HG02943 (cell line): Measurements from ENCODE around the gene RPP40.

Source experiments
- ATAC-seq: cut with Tn5 transposase; IDR thresholded peaks from one replicate; pipeline ENCODE4 v1.9.1; 2021; ENCODE audit warnings: mild to moderate bottlenecking, low read depth, moderate library complexity; ENCODE audit not compliant: unreplicated experiment

RPP40 gene

DNA sequence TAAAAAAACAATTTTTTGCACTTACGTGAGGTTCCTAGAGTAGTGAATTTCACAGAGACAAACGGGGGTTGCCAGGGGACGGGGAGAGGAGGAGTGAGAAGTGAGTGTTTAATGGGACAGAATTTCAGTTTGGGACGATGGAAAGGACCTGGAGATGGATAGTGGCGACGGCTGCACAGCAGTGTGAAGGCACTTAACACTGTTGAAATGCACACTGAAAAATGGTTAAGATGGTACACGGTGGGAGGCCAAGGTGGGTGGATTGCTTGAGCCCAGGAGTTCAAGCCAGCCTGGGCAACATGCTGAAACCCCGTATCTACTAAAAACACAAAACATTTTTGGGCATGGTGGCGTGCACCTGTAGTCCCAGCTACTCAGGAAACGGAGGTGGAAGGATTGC, 31.4 kb downstream of the RPP40 start:
- no peak for ATAC-seq

DNA sequence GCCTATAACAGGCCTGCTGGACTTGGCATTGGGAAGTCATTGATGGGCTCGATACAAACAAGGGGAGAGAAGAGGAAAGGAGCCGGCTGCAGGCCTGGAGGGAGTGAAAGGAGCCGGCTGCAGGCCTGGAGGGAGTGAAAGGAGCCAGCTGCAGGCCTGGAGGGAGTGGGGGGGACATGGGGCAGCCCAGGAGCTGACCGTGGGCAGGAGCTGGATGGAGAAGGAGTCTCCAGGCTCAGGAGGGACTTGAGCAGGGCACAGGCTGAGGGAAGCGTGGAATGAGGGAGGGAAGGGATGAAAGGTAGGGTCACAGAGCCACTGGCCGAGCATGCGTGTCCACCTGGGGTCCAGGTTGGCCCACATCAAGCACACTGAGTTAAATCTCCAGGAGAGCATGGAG, 32.0 kb downstream of the RPP40 start:
- no peak for ATAC-seq

DNA sequence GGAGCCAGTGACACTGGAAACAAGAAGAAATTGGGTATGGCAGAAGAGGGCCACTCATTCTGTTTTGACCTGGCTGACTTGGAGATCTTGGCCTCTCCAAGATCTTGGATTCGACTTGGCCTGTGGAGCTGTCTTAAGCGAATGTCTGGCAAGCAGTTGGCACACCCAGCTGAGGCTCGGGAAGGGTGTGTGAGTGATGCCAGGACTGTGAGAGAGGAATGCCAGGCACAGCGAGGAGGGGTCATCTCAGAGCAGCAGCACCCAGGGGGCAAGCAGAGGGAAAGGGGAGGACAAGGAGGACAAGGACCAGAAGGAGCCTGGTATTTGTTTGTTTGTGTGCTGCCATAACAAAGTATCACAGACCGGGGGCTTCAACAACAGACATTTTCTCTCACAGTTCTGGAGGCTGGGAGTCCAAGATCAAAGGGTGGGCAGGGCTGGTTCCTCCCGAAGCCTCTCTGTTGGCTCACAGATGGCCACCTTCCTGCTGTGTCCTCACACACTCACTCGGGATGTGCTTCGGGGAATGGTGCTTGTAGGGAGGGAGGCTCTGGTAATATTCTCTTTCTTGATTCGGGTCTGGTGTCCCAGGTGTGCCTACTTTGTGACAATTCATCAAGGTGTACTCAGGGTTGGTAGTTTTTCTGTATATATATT, 33.0 kb downstream of the RPP40 start:
- no peak for ATAC-seq

DNA sequence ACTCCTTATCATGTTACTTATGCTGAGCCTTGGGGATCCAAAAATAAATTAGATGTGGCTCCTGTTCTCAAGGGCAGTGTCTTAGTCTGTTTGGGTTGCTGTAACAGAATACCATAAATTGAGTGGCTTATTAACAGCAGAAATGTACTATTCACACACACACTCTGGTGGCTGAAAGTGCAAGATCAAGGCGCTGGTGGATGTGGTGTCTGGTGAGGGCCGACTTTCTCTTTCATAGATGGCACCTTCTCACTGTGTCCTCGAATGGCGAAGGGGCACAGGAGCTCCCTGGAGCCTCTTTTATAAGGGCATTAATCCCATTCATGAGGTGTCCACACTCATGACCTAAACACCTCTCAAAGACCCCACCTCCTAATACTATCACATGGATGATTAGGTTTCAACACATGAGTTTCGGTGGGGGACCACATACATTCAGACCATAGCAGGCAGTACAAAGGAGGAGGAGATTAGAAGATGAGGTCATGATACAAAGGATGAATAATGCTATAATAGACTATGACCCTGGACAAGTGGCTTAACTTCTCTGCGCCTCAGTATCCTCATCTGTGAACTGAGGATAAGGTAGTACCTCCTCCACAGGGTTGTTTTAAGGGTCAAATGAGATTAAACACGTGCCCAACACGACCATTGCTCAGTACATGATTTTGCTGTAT, 34.1 kb downstream of the RPP40 start:
- no peak for ATAC-seq

DNA sequence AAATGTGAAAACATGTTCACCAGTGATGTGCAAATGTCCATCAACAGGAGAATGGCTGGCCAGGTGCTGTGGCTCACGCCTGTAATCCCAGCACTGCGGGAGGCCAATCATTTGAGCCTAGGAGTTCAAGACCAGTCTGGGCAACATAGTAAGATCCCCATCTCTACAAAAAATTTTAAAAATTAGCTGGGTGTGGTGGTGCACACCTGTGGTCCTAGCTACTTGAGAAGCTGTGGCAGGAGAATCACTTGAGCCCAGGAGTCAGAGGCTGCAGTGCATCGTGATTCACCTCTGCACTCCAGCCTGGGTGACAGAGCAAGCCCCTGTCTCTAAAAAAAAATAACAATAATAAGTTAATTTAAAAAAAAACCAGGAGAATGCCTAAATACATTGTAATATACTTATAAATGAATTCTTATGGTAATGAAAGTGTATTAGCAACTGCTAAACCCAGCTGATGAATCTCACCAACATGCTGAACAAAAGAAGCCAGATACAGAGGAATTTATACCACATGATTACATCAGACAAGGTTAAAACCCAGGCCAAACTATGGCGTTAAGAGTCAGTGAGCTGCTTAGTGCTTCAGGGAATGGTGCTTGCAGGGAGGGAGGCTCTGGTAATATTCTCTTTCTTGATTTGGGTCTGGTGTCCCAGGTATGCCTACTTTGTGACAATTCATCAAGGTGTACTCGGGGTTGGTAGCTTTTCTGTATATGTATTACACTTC, 36.4 kb downstream of the RPP40 start:
- no peak for ATAC-seq

DNA sequence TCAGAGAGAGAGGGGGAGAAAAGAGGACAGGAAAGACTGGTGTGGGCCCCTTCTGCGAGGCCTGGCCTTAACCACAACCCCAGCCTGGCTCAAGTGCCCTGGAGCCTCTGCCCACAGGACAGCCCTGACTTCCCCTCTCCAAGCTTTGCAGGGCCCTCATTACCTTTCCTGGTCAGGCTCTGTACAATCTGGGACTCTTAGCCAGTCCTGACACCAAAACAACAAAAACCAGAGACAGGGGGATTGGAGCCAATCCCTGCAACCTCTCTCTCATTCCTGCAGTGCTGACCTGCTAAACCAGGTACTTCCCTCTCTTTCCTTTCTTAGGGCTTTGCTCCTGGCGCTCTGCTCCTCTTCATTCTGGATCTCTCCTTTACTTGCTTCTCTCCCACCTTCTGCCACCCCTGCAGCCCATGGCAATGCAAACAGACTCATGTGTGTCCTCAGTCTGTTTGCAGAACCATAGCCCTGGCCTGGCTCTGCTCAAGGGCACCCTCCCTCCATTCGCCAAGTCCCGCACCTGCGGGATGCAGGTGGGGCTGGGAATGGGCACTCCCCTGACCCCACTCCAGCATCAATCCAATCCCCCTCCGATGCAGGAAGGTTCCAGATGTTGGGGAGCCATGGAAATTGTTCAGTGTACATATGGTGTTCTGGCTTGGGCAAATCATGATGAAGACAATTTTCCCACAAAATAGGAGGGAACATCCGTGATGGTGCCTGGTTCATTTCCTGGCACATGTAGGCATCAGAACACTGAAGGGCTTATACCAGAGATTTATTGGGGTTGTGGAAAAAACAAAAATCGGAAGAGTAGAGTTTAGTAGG, 38.1 kb downstream of the RPP40 start:
- no peak for ATAC-seq

DNA sequence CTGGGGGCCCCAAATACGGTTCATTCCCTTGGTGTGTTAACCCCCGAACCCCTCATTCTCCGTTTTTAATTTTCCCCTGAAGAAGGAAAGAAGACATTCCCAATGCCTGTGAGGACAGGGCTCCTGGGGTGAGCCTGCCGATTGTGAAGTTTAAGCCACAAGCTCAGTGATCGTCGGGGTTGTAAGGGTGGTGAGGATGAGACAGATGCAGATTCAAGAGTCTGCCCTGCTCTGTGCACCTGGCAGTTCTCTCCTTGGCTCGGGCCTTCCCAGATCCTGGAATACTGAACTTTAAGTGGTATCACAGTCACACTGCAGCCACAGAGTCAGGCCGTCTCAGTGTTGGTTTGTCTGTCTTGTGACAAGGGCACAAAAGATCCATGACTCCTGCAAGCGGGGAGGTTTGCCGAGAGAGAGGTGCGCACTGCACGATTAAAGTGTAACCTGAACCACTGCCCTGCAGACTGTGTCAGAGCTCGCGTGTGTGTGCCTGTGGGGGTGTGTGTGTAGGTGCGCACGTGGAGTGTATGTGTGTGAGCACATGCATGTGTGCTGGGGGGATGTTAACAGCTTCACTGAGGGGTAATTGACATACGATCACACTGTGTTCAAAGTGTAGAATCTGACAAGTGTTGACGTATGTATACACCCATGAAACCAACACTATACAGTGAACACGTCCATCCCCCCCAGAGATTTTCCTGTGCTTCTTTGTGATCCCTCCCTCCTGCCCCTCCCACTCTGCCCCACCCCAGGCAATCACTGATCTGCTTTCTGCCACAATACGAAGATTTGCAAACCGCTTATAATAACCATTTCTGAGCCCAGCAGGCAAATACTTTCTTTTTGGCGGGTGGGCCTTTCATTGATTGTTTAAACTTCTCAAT, 38.9 kb downstream of the RPP40 start:
- ATAC-seq = no peak

DNA sequence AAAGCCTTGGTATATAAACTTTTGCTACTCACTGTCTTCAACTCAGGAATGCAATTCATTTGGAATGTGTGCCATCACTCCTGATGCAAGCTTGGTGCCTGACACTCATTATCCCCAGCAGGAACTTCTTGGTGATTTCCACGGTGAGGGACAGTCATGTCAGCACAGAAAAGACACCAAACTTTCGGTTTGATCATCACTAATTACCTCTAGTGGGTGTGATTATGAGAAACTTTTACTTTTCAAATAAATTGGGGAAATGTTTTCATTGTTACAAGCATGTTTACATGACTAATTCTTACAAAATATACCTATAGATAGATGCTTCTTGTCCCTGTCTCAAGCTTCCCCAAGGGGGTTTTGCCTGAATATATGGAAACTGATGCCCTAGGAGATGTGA, 40.9 kb downstream of the RPP40 start:
- no peak for ATAC-seq

DNA sequence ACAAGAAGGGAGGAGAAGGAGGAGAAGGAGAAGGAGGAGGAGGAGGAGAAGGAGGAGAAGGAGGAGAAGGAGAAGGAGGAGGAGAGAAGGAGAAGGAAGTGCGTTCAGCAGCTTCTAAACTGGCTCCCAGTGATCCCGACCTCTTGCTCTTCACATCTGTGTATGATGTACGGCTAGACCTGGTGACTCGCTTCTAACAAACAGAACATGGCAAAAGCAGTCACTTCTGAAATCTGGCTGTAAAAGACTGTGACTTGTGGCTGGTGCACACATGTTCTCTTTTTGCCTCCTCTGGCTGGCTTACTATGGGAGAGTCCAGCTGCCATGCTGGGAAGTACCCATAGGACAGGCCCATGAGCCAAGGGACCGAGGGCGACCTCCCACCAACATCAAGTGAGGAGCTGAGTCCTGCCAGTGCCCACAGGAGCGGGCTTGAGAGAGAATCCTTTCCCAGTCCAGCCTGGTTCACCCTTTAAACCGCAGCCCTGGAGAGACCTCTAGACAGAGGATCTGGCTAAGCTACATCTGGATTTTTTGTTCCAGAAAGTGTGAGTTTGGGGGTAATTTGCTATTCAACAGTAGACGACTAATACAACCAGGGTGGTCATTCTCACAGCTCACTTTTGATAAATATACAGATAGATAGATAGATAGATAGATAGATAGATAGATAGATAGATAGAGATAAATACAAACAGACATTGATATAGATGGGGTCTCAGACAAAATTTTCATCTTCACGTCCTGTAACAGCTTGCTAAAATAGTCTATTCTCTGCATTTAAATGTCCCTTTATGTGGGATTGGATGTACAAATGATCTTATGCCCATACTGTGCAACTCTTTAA, 42.3 kb downstream of the RPP40 start:
- ATAC-seq = no peak

DNA sequence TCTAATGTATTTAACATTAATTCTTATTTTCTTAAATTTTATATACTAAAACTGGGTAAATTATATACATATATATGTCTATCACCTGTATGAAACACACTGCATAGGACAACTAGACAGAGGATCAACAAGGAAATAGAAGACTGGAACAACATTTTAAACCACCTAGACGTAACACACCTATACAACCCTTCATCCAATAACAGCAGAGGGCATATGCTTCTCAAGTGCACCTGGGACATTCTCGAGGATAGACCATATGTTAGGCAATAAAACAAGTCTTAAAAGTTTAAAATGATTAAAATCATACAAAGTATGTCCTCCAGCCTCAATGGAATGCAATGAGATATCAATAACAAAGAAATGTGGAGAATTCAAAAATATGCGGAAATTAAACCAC, 45.2 kb downstream of the RPP40 start:
- no peak for ATAC-seq

DNA sequence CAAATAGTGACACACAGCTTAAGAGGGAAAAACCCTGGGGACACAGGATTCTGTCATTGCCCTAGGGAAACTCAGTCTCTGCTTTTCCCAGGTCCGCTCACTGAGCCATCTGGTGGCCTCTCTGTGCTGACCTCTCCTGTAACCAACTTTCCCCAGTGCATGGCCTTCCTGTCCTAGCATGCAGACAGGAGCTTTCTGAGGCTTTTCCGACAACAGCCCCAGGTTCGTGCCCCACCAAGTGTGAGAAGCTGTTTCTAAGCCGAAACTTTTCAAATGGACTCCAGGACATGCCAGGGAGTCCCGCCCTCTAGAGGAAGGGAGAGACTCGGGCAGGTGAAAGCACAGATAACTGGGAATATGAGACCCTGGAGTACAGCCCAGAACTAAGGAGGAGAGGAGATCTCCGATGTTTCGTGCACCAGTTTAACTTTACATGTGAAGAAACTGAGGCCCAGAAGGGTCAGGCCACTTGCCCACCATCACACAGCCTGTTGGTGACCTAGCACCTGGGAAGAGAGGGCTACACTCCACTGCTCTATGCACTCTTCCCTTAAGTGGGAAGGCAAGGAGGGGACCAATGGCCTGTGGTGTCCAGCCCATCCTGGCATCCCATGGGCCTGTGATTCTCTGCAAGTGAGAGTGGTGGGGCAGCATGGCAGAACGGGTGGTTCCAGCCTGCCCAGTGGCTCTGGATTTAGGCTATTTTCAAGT, 46.2 kb downstream of the RPP40 start:
- no peak for ATAC-seq

DNA sequence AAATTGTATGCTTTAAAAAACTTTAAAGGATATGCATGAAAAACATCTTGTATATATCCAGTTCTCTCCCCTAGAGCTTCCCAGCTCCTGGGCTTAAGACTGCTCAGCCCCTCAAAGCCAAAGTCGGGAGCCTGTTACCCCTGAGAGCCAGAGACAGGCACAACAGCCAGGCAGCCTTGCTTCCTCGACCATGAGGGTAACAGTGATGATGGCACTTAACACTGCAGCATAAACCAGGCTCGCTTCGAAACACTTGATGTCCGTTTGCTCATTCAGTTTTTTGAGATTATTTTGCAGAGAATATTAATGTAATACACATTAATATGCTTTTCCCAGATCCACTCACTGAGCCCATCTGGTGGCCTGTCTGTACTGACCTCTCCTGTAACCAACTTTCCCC, 47.2 kb downstream of the RPP40 start:
- no peak for ATAC-seq

DNA sequence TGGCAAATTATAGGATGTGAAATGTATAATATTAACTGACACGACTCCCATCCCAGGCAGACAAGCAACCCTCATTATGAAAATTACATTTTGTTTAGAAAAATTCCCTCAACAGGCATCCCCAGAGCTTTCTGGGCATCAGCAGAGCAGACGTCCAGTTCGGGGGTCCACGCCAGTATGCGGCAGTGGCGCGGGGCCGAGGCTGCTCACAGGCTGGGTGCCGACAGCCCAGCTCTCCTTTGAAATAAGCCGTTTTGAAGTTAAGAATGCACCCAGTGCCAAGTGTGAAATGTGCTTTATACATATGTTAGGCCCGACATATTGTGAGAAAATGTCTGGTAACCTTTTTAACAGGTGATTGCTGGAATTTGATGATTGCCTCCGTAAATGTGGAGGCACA, 50.4 kb downstream of the RPP40 start:
- ATAC-seq = no peak

DNA sequence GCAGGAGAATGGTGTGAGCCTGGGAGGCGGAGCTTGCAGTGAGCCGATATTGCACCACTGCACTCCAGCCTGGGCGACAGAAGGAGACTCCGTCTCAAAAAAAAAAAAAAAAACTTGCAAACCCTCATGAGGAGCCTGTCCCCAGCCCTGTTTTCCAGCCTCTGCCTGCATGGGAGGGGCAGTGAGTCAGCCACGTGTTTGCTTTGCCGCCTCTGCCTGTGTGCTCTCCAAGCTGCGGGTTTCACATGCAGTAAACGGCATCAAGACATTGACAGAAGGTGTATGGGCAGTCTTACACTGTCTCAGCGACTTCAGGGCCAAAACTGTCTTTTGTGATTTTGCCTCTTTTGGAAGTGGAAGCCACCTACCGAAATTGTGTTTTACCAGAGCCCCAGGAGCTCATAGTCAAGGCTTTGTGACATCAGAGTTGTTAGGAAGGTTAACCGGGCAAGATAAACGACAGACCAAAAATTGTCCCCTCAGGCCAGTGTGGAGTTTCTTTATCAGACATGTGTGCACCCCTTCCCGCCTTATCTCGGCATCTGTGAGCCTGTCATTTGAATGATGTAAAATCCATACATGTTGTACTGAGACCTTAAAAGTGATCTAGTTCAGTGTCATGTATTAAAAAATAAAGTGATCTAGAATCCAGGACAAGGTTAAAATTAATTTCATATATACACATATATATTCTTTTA, 52.9 kb downstream of the RPP40 start:
- no peak for ATAC-seq

DNA sequence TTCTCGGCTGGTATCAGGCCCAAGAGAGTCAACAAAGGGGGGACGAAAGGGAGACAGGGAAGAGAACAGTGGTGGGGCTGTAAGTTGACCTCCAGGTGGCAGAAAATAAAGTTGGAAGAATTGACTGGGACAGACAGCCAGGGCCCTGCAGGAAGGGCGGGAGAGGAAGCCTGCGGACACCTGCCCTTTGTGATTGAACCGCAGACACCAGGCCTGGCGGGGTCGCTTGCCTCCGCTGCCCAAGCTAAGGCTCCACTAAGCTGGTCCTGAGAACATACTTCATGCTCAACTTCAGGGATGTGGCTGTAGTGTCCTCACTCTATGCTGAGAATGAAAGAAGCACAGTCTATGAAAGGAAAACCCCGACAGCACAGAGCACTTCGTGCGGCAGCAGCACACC, 53.8 kb downstream of the RPP40 start:
- no peak for ATAC-seq

DNA sequence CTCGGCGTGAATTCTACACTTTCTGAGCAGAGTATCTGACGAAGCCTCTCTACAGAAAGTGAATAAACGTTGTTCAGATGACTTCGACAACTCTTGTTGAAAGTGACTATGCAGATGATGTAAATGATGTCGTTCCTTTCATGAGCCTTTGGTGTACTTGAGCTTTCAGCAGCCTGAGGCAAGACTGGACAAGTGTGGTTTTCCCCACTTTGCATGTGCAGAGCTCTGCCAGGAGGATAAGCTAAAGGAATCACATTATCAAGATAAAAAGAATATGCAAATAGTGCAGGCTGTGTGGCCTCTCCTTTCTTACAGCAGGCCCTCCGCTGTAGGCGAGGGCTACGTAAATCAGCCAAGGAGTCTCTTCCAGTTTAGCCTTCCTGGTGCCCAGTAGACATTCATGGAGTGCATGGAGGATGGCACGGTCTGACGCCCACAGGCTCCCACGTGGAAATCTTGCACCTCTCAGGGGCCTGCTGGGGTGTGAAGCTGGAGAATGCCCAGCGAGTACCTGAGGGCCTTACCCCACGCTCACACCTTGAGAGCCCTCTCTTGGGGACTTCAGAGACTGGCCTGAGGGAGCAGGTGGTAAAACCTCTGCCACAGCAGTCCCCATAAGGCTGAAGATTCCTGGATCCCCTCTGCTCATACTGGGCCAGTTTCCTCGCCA, 54.9 kb downstream of the RPP40 start:
- ATAC-seq = no peak

DNA sequence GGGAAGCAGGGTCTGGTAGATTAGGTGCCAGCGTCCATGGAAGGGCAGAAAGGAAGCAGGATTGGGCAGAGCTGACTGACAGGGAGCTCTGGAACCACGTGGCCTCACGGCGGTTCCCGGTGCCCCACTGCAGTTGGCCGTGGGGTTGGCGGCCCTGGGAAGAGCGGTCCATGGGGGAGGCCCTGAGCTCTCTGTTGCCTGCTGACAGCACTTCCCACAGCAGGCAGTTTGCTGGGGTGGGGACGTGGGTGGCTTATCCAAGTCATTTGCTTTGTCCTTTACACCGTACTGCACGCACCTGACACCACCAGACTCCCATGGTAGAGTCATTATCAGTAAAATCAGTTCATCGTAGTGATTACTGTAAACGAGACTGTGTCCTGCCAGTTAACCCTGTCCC, 56.1 kb downstream of the RPP40 start:
- ATAC-seq = no peak
